Kidney capillary endothelial cell (primary cell): ENCODE results near the gene NDNF.

Source experiments
- DNase-seq: peaks from one replicate; pipeline ENCODE4 v3.0.0-alpha.2; 2018; ENCODE audit warnings: low spot score

Gene NDNF

DNA sequence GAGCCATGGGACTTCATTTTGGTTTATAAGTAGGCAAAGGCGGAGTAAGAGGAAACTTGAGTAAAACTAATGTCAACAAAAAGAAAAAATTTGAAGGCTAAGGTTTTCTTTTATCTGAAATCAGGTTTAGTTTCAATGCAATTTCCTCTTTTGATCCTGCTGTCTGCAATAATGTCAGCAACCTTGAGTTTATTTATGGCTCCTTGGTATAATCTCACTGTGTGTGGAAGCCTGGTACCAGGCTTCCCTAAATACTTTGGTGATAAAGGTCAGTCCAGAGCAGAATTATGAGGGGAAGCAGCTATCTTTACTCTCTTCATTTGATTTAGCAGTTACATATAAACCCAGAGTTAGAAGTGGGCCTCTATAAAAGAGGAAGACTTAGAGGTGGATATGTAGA, 57.8 kb downstream of the NDNF start:
- DNase-seq = no peak

DNA sequence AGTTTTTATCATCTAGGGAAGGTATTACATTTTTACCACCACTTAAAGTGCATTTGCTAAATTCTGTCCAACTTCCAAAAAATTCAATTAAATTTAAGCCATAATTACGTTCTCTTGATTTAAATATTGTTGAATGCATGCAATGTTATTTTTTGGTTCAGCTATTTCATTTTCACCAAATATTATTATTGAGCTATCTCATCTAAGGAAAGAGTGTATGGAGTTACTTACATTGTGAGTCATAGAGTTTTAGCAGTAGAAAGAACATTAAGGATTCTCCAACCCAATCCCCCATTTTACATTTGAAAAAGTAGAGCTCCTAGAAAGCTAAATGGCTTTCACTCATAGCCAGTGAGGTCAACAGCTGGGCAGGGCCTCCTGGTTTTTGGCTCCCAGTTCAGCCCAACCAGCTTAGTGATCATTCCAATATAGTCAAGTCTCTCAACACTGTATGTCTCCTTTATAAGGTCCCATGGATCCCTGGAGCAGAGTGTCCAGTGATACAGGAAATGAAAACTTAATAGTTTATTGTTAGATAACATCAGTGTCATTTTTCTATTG, 60.5 kb downstream of the NDNF start:
- no peak for DNase-seq

DNA sequence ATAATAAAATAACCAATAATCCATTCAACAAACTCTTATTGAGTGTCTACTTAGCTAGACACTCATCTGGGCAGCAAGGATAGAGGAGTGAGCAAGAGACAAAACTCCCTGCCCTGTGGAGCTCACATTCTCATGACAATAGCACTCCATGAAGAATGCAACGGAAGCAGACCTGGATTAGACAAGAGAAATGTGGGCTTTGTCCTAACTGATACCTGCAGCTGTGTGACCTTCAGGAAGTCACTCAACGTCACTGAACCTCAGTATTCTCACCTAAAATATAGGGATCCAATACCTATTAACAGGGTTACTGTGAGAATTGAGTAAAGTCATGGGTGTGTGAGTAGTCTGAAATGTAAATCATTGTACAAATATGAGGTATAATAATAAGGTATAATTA, 61.2 kb downstream of the NDNF start:
- DNase-seq = no peak

DNA sequence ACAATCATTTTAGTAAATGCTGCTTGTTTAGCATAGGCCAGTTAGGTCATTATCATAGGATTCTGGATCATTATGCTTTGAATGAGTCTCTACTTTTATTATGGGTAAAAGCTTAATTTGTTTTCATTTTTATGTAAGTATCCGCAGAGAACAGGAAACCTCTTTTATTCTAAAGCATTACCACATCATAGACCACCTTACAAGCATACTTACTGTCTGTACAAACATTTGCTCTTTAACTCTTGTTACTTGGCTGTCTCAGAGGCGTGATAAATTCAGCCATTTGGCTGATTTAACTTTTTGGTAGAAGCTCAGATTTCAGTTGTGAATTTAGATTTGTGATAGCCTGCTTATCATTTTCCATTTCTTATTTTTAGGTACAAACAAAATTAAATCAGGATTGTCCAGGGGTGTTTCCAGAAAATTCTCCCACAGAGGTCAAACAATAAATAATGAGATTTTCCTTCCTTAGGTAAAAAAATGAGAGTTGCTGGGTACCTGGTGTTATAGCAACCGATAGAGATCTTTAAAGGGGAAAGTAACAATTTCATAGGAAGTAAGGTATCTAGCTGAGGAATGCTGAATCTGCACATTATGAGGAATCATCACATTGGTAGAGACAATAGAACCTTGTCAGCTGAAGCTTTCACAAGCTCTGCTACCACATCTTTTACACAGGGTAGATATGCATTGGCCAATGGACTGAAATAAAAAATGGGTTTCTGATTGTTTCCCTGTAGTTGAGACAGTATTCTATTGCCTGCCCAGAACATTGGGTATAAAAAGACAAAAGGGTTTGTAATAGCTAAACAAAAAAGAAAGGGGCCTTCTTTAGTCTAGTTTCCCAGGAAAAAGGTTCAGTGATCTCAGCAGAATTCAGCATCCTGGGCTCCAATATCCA, 62.5 kb downstream of the NDNF start:
- no peak for DNase-seq

DNA sequence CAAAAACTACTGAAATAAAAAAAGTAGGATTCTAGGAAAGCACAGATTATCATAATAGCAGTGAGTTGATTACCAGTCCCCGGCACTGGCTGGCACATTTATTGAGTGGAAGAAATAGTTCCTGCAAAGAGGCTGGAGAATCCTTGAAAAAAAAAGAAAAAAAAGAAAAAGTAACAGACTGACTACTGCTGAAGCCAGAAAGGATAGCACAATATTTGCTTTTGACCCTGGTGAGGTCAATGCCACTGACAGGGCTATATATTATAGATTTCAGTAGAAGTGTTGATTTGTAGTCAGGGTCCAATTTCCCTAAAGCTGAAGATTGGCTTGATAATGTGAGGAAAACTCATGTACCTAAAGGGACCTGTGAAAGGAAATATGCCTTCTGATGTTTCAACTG, 64.7 kb downstream of the NDNF start:
- DNase-seq = no peak

DNA sequence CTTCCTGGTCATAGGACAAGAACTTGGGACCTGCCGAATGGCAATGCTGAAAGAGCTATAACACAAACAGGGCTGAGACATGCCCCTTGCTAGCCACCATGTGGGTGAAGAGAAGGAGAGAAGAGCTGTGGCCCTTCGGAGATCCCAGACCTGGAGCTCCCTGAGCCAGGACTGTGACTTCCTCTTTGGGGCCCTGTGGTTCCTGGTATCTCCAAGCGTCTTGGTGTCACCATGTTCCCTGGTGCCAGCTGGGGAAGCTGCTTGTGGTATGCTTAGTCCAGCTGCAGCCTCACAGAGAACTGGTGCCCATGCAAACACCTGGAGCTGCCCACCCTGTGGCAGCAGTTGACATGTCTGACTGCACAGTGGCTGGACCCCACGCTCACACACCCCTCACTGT, 68.5 kb downstream of the NDNF start:
- no peak for DNase-seq

DNA sequence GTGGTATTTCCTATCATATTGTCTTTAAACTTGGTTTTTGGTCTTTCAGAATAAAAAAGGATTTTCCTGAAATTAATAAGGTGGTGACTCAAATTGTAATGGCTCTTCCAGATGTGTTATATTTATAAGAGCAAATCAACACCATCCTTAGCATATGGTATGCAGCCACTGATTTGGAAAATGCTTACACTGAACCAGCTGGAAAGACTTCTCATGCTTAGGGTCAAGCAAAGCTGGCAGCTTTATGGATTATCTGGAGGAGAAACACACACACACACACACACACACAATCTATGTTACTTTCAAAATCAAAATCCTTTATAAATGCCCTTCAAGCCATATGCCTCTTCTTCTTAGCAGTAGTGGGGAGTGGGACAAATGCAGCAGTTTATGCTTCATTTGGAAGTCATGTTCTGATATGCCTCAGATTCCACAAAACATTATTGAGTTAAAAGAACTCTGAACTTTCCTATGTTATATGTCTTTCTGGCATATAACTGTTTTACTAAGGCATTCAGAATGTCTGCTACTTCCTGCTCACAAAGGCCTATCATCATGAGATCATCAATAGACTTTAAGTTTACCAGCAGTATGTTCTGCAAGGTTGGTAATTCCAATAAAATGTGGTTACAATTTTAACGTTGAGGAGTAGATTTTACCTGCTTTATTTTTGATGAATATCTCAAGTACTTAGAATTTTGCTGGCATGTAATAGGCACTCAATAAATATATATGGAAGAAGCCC, 76.9 kb downstream of the NDNF start:
- DNase-seq = no peak

DNA sequence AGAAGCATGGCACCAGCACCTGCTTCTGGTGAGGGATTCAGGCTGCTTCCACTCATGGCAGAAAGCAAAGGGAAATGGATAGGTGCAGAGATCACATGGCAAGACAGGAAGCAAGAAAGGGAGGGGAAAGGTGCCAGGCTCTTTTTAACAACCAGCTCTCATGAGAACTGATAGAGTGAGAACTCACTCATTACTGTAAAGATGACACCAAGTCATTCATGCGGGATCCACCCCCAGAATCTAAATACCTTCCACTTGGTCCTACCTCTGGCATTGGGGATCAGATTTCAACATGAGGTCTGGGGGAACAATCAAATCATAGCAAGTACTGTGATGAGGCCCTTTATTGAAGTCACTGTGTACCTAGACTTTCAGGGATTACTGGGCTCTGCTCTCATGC, 77.8 kb downstream of the NDNF start:
- DNase-seq = no peak

DNA sequence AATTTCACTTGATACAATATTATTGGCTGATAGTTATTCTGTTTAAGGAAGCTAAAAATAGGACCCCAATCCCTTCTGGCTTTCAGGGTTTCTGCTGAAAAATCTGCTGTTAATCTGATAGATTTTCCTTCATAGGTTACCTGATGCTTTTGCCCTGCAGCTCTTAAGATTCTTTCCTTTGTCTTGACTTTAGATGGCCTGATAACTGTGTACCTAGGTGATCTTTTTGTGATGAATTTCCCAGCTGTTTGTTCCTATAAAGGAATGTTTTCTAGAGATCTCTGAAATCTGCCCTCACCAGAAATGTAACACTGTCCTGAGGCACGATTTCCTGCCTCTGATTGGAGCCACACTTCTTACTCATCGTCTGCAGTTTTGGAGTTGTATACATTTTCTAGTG, 80.5 kb downstream of the NDNF start:
- no peak for DNase-seq

DNA sequence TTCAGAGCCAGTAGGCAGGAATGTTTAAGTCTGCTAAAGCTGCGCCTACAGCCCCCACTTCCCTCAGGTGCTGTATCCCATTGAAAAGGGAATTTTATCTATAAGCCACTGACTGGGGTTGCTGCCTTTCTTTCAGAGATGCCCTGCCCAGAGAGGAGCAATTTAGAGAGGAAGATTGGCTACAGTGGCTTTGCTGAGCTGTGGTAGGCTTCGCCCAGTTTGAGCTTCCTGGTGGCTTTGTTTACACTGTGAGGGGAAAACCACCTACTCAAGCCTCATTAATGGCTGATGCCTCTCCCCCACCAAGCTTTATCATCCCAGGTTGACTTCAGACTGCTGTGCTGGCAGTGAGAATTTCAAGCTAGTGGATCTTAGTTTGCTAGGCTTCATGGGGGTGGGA, 82.1 kb downstream of the NDNF start:
- no peak for DNase-seq
